Right atrium auricular region (tissue), 2 donors: ENCODE results near the gene CHSY3. TPM values are rescaled to one million over a fixed set of nuclear protein-coding genes. Genes with fewer than 3 reads are reported as not detected.

Experiments used
- DNase-seq: peaks from one replicate; pipeline ENCODE4 v3.0.0-alpha.2; 2019; ENCODE audit warnings: low spot score
- H3K27ac ChIP-seq, 2 donors: fragments of 200-600 bp; sonication (generic); 1 replicate in 1 of 2; 2 replicates in 1 of 2; pipeline ENCODE4 v1.5.1; 2016 to 2019
- H3K27me3 ChIP-seq, 2 donors: fragments of 200-600 bp; sonication (generic); one replicate each; pipeline versions ENCODE4 v1.5.1 to v1.6.0; 2017 to 2019
- H3K36me3 ChIP-seq: fragments of 200-600 bp; sonication (generic); one replicate; pipeline ENCODE4 v1.5.1; 2016
- H3K4me1 ChIP-seq, 2 donors: fragments of 200-600 bp; sonication (generic); one replicate each; pipeline versions ENCODE4 v1.5.1 to v1.6.0; 2017 to 2019
- H3K4me3 ChIP-seq, 2 donors: fragments of 200-600 bp; sonication (generic); 1 replicate in 1 of 2; 2 replicates in 1 of 2; pipeline ENCODE4 v1.5.1; 2017 to 2019; ENCODE audit warnings: mild to moderate bottlenecking in 1 of 2, moderate library complexity in 1 of 2
- H3K9me3 ChIP-seq, 2 donors: fragments of 200-600 bp; sonication (generic); one replicate each; pipeline ENCODE4 v1.5.1; 2019
- CTCF ChIP-seq, 2 donors: fragments of 200-600 bp; sonication (generic); IDR thresholded peaks; one replicate each; pipeline ENCODE4 v1.5.1; 2019; ENCODE audit warnings: antibody characterized with exemption in 2 of 2
- total RNA-seq, 2 donors: library from RNA; depleted of rRNA; stranded (reverse); fragments of >200 nt; gene quantifications; one replicate each; pipeline ENCODE4 v1.1.0, GENCODE V29; 2016

CHSY3 gene
- total RNA-seq, 2 donors from 2014 or later, result 2.5 TPM

- Histone ChIP-seq H3K27me3 (no peaks in the 10 kb centered on the region), H3K27ac (no peak overlapping the region), H3K4me1 (no peaks in the 10 kb centered on the region), H3K9me3 (no peaks in the 10 kb centered on the region), H3K36me3 (no peaks in the 10 kb centered on the region), H3K4me3 (no peak overlapping the region)
- DNase-seq, result no peak
- TF ChIP-seq CTCF (IDR thresholded peaks at IDR 0.05), result no peak
Observed at GRCh38 chr5:130096483-130096882, 192.2 kb downstream of the CHSY3 start.

GRCh38 chr5:130099008-130099407 lies 194.7 kb downstream of the CHSY3 start:
- no peak for TF ChIP-seq CTCF (IDR thresholded peaks at IDR 0.05)
- H3K36me3 ChIP-seq, result no peaks in the 10 kb centered on the region
- H3K27me3 ChIP-seq, result no peaks in the 10 kb centered on the region
- H3K9me3 ChIP-seq, result no peaks in the 10 kb centered on the region
- no peaks in the 10 kb centered on the region for H3K4me1 ChIP-seq
- no peak overlapping the region for H3K4me3 ChIP-seq
- no peak for DNase-seq
- H3K27ac ChIP-seq, result no peak overlapping the region

GRCh38 chr5:130102375-130102774 lies 198.1 kb downstream of the CHSY3 start:
- no peaks in the 10 kb centered on the region for H3K27me3 ChIP-seq
- DNase-seq, result no peak
- H3K4me3 ChIP-seq, result no peak overlapping the region
- no peaks in the 10 kb centered on the region for H3K4me1 ChIP-seq
- no peak overlapping the region for H3K27ac ChIP-seq
- H3K9me3 ChIP-seq, result no peaks in the 10 kb centered on the region
- no peak for TF ChIP-seq CTCF (IDR thresholded peaks at IDR 0.05)
- H3K36me3 ChIP-seq, result no peaks in the 10 kb centered on the region

- no peak overlapping the region for H3K27ac ChIP-seq
- DNase-seq, result no peak
- no peaks in the 10 kb centered on the region for H3K27me3 ChIP-seq
- H3K9me3 ChIP-seq, result no peaks in the 10 kb centered on the region
- H3K4me3 ChIP-seq, result no peak overlapping the region
- no peaks in the 10 kb centered on the region for H3K4me1 ChIP-seq
- no peak for TF ChIP-seq CTCF (IDR thresholded peaks at IDR 0.05)
- no peaks in the 10 kb centered on the region for H3K36me3 ChIP-seq
Observed at GRCh38 chr5:130102960-130103359, 198.7 kb downstream of the CHSY3 start.

GRCh38 chr5:130104895-130105688 lies 200.8 kb downstream of the CHSY3 start:
- Histone ChIP-seq H3K9me3 (no peaks in the 10 kb centered on the region), H3K36me3 (no peaks in the 10 kb centered on the region), H3K27me3 (no peaks in the 10 kb centered on the region), H3K4me1 (no peaks in the 10 kb centered on the region), H3K27ac (no peak overlapping the region), H3K4me3 (no peak overlapping the region)
- DNase-seq, result no peak
- TF ChIP-seq CTCF (IDR thresholded peaks at IDR 0.05), result no peak

GRCh38 chr5:130106480-130106879 lies 202.2 kb downstream of the CHSY3 start:
- TF ChIP-seq CTCF (IDR thresholded peaks at IDR 0.05), result no peak
- Histone ChIP-seq H3K27me3 (no peaks in the 10 kb centered on the region), H3K9me3 (no peaks in the 10 kb centered on the region), H3K27ac (no peak overlapping the region), H3K4me1 (no peaks in the 10 kb centered on the region), H3K36me3 (no peaks in the 10 kb centered on the region), H3K4me3 (no peak overlapping the region)
- DNase-seq, result no peak
